HuH-7 (cell line): ENCODE results near the gene CTDP1.
"Not testable (repeated sequence)": the region's sequence is repeated elsewhere in the genome, so short reads cannot be mapped to it uniquely, and the experiment has no call there.

Source experiments
- DNase-seq: peaks from one replicate; pipeline ENCODE4 v3.0.0; 2011; ENCODE audit warnings: low spot score

Gene CTDP1

GRCh38 chr18:79740521-79741361 lies 61.1 kb downstream of the CTDP1 start:
- no peak for DNase-seq

GRCh38 chr18:79741362-79741700 lies 61.7 kb downstream of the CTDP1 start:
- no peak for DNase-seq

- DNase-seq: no peak
Measured at GRCh38 chr18:79742076-79742475, 62.5 kb downstream of the CTDP1 start.

DNA sequence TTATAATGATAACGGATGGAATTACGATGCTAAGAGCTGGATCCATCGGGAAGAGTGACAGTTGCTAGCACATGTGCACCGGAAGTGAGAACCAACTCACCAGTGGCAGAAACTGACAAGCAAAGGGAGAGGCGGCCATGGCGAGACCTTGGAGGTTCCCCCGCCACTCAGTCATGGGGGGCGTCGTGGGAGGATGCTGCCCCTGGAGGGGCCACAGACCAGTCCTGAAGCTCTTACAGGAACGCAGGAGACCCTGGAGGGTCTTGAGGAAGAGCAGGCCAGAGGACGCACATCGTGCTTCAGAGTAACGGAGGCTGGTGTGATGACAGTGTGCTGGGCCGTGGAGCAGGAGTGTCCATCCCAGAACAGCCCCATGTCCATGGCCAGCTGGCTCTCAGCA lies 65.0 kb downstream of the CTDP1 start:
- DNase-seq: no peak

- DNase-seq: no peak
Measured at GRCh38 chr18:79746730-79747129, 67.1 kb downstream of the CTDP1 start.

GRCh38 chr18:79747156-79747845 lies 67.7 kb downstream of the CTDP1 start:
- no peak for DNase-seq

DNA sequence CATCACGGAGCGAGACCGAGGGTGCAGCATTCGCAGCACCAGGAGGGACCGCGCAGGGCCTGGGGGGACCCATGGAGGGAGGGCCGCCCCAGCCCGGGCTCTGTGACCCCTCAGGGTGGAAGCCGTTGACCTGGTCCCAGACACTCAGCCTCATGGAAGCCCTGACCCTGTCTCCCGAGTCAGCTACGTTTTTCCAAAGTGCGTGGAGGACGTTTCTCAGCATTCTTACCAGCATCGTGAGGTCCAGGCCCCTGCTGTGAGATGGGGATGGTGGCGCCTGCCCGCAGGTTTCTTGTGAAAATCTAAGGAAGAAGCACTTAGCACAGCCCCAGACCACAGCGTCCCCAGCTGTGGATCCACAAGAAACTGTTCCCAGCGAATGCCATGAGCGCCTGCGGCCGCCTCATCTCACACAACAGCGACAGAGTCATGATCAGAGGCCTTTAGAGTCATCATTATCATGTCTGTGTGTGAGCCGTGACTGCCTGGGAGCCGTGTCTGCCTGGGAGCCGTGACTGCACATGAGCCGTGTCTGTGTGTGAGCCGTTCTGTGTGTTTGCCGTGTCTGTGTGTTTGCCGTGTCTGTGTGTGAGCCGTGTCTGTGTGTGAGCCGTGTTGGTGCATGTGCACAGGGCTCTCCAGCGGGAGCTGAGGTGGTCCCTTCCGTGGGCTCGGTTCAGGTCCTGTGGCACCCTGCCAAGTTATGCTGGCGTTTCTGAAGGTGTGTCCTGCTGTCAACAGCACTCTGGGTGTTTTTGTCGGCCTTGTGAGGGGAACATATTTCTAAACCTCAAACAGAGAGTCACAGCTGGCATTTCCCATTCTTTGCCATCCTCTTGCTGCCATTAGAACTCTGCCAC lies 68.9 kb downstream of the CTDP1 start:
- no peak for DNase-seq

GRCh38 chr18:79749251-79750191 lies 69.9 kb downstream of the CTDP1 start:
- no peak for DNase-seq

DNA sequence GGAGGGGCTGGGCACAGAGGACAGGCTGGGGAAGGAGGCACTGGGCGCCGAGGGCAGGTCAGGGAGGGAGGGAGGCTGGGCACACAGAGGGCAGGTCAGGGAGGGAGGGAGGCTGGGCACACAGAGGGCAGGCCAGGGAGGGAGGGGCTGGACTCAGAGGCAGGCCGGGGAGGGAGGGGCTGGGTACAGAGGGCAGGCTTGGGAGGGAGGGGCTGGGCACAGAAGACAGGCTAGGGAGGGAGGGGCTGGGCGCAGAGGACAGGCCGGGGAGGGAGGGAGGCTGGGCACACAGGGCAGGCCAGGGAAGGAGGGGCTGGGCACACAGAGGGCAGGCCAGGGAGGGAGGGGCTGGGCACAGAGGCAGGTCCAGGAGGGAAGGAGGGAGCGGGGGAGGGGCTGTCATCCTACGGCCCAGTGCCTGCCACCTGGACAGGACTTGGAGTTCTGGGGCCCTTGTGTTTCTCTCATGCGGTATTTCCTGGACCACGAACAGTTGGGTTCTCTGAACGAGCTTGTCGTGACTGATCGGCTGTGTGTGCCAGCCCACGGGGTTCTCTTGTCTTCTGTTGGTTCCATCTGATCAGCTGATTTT lies 71.5 kb downstream of the CTDP1 start:
- no peak for DNase-seq

- not testable (repeated sequence) for DNase-seq
Measured at GRCh38 chr18:79751918-79752578, 72.4 kb downstream of the CTDP1 start.

GRCh38 chr18:79752946-79753345 lies 73.3 kb downstream of the CTDP1 start:
- DNase-seq: not testable (repeated sequence)

DNA sequence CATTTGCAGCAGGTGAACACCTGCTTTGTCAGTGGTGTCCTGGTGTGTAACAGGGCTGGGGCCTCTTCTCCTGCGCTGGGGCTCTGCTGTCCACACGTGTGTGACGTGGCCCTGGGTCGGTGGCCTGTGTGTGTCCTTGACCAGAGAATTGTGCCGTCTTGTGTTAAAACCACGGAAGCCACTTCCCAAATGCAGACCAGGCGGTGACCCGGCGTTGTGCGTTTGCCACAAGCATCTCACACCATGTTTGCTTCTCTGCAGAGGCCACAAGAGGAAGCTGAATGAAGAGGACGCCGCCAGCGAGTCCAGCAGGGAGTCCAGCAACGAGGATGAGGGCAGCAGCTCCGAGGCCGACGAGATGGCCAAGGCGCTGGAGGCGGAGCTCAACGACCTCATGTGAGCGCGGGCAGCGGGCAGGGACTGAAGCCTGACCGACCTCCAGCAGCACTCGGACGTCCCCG lies 73.8 kb downstream of the CTDP1 start:
- DNase-seq: no peak

- no peak for DNase-seq
Measured at GRCh38 chr18:79754022-79754761, 74.6 kb downstream of the CTDP1 start.

DNA sequence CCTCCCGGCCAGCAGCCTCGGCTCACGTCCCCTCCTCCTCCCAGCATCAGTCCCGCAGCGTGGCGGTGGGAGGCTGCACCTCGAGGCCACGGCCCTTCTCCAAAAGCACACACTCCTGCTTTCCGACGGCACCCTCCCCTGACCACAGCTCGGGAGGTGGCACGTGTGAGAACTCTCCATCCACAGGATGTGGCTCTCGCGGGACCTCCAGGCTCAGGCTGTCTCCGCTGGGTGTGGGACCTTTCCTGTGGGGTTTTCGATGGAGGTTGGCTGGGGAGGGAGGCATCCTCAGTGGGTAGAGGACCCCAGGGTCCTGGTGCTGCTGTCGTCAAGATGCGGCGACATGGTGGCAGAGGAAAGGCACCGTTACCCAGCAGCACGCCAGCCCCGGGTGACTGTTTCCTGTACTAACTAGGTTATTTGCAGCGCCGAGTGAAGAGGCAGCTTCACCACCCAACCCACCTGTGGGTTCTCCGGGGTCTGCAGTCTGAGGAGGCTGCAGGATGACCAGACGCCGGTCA lies 75.3 kb downstream of the CTDP1 start:
- DNase-seq: no peak

- no peak for DNase-seq
Measured at GRCh38 chr18:79755496-79756142, 76.0 kb downstream of the CTDP1 start.

GRCh38 chr18:79756143-79756500 lies 76.5 kb downstream of the CTDP1 start:
- DNase-seq: no peak

DNA sequence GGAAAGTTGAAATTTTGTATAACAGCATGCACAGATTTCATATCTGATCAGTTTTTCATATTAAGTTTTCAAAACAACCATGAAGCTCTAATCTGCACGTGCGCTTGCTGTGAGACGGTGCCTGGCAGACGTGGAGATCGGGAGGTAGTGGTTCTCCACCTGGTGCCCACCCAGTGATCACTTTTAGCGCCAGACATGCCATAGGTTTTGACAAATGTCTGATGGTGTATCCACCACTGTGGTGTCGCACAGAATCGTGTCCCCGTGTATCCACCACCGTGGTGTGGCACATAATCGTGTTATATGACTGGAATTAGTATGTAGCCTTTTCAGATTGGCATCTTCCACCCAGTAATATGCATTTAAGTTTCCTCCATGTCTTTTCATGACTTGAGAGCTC lies 77.2 kb downstream of the CTDP1 start:
- no peak for DNase-seq

GRCh38 chr18:79760348-79760747 lies 80.7 kb downstream of the CTDP1 start:
- DNase-seq: no peak

DNA sequence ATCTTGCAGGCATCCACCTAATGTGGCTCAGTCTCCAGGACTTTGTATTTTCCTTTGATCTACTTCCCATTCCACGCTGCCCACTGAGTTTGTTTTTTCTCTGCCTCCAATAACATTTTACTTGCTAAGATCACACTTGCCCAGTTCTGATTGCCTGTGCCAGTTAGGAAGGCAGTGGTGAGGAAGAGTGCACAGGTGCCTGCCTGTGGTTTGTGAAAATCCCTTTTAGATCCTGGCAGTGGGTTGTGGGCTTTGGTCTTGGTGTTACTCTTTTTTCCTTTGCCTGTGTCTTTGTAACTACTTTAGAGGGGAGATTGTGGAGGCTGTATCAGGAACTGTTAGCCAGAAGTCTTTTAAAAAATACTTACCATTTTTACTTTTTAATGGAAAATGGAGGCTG lies 81.3 kb downstream of the CTDP1 start:
- no peak for DNase-seq
